Measurements from ENCODE around the gene TELO2.

Gene TELO2

GRCh38 chr16:1505073-1505844, 12.1 kb downstream of the TELO2 start:
- TF ChIP-seq CTCF (conservative IDR thresholded peaks at IDR 0.05; ENCODE audit: low read depth, low read length) = no peak
- no peak overlapping the region for H3K4me3 ChIP-seq (ENCODE audit: low read length)
- no peak for DNase-seq (ENCODE audit: low read depth)

- DNase-seq (ENCODE audit: low read depth) = no peak
- TF ChIP-seq CTCF (conservative IDR thresholded peaks at IDR 0.05; ENCODE audit: low read depth, low read length) = no peak
- no peak overlapping the region for H3K4me3 ChIP-seq (ENCODE audit: low read length)
These were observed 12.8 kb downstream of the TELO2 start for GRCh38 chr16:1505912-1506311.

- H3K4me3 ChIP-seq (ENCODE audit: low read length) = no peak overlapping the region
- TF ChIP-seq CTCF (conservative IDR thresholded peaks at IDR 0.05; ENCODE audit: low read depth, low read length) = no peak
These were observed 13.5 kb downstream of the TELO2 start for GRCh38 chr16:1506494-1507213.

GRCh38 chr16:1508494-1509187, 15.5 kb downstream of the TELO2 start:
- H3K4me3 ChIP-seq (ENCODE audit: low read length) = no peak overlapping the region
- no peak for DNase-seq (ENCODE audit: low read depth)
- no peak for TF ChIP-seq CTCF (conservative IDR thresholded peaks at IDR 0.05; ENCODE audit: low read depth, low read length)

More at GRCh38 chr16:1506494-1507213, 13.5 kb downstream of the TELO2 start:
- no peak for DNase-seq (ENCODE audit: low read depth)

- no peak overlapping the region for H3K4me3 ChIP-seq (ENCODE audit: low read length)
- DNase-seq (ENCODE audit: low read depth) = no peak
- no peak for TF ChIP-seq CTCF (conservative IDR thresholded peaks at IDR 0.05; ENCODE audit: low read depth, low read length)
These were observed 16.4 kb downstream of the TELO2 start for GRCh38 chr16:1509307-1510221.

- TF ChIP-seq CTCF (conservative IDR thresholded peaks at IDR 0.05; ENCODE audit: low read depth, low read length) = no peak
- H3K4me3 ChIP-seq (ENCODE audit: low read length) = no peak overlapping the region
- no peak for DNase-seq (ENCODE audit: low read depth)
These were observed 17.1 kb downstream of the TELO2 start for GRCh38 chr16:1510272-1510671.
